NCI-H526 treated with DMSO at 0.1 percent for 48 hours (cell line): Measurements from ENCODE around the gene TMEM191C.
"Not testable (repeated sequence)": the region's sequence is repeated elsewhere in the genome, so short reads cannot be mapped to it uniquely, and the experiment has no call there.

ENCODE experiments used
- DNase-seq: peaks from one replicate; lab custom pipeline; 2025; lab: John Stamatoyannopoulos, UW

TMEM191C gene

DNA sequence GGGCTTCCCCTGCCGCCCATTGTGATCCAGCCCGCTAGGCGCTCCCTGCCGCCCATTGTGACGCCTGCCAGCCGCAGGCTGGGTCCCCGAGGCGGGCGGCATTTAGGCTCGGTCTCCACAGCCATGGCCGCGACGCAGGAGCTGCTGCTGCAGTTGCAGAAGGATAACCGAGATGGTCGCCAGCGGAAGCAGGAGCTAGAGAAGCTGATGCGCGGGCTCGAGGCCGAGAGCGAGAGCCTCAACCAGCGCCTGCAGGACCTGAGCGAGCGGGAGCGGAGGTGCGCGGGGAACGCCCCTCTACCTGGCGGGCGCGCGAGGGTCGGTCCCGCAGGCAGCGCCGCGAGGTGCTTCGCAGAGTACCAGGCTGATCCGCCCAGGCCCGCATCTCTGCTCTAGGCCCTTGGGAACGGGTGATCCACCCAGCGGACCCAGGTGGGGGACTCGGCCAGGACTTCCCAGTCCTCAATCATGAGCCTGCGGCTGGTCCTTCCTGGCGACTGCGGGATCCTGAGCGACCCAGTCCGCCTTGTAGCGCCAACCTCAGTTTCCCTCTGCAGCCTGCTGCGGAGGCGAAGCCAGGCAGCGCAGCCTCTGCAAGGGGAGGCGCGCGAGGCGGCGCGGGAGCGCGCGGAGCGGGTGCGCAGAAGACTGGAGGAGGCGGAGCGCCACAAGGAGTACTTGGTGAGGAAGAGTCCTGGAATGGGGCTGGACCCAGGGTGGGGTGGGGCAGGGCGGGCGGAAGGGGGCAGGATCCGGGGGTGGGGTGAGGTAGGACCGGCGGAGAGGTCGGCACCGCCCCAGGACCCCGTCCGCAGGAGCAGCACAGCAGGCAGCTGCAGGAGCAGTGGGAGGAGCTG, at the start of gene TMEM191C:
Gene TMEM191C, plus strand, starts transcription at position 51 of the 857 bp plus-strand sequence. Its CDS starts 73 bp downstream, at position 124.
- DNase-seq = not testable (repeated sequence)

DNA sequence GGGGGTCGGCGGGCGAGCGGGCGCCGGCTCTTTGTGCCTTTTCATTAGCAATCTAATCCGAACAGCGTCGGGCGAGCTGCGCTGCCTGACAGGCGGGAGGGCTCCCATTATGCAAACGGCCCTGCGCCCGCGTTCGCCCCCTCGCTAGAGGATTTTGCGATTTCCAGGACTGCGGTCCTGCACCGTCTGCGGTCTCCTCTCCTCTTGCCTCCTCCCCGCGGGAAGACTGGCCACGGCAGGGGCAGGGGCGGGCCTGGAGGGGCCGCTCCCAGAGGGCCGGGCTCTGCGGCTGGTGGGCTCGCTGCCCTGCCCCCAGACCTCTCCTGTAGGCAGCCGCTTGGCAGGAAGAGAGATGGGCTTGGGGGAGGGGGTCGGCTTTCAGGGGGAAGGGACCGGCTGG, 49.3 kb upstream of the TMEM191C start:
- not testable (repeated sequence) for DNase-seq

DNA sequence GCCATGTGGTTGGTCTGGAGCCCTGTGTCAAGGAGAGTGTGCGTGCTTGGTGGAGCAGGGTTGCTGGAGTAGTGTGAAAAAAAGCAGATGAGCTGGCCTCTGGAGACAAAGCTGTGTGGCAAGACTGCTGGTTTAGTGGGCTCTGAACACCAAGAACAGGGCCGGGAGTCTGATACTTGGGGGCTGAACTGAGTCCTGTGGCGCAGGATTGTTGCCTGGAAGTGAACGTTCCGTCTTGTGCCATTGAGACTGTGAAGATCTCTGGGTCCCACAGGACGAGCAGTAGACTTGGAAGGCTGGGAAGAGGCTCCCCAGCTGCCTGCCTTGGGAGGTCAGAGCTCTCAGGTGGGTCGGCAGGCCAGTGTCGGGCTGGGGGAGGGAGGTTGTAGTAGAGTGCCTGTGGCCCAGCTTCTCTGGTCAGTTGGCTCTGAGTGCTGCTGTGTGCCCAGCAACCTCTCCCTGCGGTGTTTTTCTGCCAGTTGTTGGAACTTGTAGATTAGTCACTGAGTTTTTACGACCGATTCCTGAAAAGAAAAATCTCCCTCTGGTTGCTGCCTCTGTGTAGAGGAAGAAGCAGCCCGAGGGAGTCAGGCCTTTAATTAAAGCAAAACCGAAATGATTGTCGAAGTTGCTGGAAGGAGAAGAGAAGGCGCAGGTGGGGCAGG, 48.1 kb upstream of the TMEM191C start:
- DNase-seq = not testable (repeated sequence)

DNA sequence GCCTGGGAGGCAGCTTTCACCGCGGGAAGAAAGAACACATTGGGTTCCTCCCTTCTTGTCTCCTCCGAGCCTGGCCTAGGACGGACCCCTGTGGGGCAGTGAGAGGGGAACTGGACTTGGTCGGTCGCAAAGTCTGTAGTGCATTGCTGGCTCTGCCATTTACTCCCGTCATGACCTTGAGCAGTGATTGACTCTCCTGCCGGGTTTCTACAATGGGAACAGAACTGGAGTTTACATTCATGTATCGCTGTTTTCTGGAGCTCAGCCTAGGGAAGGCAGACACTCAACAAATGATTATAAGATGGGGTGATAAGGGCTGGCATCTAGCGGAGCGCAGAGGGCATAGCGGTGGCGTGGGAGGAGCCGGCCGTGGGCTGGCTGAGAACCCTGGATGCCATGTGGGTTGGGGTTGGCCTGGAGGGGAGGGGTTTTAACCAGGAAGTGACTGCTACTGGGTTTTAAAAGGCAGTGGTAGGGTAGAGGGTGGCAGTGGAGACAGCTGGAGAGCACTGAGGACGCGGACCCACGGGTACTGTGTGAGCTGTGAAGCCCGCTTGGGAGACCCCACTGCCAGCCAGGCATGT, 46.9 kb upstream of the TMEM191C start:
- DNase-seq = not testable (repeated sequence)

DNA sequence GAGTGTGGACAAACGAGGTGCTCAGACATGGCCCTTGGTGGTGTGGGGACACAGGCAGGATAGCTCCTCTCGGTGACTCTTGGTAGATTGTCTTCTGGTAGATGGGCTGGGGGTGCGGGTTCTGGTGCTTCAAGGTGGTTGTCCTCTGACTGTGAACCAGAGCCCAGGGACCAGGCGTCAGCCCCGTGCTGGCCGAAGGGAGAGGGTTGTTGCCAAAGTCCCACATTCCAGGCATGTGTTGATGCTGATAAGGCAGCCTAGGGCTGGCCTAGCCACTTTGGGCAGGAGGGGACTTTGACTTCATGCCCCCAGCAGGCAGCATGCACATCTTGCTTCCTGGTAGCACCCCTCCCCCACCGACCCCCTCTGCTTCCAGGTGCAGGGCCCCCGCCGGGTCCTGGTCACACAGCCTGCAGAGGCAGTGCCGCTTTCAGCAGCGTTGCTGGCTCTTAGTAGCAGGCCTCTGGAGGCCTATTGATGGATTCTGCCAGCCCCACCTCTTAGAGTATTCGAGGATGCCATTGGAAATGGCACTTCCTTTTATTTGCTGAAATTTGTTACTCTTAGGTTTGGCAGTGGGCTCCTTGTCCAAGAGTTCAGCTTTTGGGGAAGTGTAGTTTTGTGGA, 43.0 kb upstream of the TMEM191C start:
- not testable (repeated sequence) for DNase-seq

DNA sequence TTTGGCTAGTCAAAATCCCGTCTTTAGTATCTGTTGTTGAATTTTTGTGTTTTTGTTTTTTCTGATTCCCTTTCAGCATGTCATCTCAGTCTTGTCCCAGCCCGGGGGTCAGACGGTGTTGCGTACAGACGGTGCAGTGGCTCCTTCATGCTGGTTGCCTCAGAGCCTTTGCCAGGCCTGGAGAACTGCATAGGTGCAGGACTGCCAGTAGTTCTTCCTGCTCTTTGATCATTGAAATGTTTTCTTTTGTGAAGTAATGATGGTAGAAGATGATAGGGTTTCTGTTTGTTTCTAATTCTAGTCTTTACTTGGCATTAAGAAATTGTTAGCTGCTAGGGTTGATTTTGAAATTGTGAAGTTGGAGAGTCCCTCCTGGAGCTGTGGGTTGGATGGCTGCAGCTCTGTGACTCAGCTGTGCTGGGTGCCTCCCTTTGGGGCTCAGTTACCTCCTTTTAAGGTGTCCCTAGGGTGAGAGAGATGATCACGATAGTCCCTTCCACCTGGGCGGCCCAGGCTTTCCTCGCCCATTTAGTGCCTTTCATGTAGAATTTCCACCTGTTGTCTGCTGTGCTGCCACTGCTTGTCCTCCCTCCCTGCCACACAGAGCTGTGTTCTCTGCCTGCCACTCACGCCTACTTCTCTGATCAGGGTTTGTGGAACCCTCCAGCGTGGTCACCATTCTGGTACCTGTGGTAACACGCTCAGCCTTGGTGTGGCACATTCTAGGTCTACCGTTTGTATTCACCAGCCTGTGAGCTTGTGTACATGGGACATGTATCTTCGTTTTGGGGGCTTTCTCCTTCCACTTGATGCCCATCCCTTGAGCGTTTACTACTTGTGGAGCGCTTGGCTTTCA, 32.6 kb upstream of the TMEM191C start:
- not testable (repeated sequence) for DNase-seq

DNA sequence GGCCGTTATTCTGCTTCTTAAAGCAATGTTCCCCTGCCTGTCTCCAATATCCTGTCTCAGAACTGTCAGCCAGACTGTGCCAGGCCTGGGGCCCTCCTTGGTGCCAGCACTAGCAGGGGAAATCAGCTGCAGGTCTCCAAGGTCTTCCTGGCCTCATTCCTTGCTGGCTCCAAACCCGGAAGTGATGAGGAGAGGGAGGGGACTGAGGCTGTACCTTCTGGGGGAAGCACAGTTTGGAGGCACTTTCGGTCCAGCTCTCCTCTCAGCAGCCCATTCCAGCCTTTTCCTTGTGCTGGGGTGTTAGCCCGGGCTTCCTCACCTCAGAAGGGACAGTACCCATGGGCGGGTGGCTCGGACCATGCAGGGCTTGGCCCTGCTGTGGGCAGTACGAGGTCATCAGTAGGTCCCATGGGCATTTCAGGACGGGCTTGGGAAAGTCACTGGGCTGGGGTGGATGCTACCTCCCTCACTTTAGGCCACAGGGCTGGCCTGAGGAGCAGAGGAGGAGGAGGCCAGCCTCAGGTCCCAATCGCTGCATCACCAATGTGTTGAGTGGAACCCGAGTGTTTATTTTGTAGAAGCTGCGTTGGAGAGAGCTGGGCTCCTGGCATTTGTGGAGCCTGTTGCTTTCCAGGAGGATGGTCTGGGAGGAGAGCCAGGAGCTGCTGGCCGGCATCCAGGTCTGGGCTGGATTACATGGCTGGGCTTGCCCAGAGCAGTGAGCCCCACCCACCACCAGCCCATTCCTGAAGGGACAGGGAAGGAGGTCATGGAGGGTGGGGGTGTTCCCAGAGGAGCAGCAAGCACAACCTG, 31.0 kb upstream of the TMEM191C start:
- not testable (repeated sequence) for DNase-seq

DNA sequence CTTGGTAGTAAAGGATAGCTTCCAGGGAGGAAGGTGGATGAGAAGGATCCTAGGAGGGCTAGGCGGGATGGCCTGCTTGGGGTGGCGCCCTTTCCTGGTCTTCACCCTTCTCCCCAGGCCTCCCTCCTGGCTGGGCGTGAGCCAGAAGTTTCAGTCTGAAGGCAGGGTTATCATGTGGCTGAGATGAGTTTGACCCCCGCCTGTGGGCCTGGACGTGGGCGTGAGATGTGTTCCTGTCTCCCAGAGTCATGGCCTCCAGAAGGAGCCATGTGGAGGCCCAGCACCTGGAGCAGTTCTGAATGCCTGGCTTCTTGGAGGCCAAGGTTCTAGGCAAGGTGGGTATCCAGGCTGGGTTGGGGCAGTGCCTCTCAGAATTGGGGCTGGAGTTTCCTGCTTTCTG, 29.2 kb upstream of the TMEM191C start:
- not testable (repeated sequence) for DNase-seq

DNA sequence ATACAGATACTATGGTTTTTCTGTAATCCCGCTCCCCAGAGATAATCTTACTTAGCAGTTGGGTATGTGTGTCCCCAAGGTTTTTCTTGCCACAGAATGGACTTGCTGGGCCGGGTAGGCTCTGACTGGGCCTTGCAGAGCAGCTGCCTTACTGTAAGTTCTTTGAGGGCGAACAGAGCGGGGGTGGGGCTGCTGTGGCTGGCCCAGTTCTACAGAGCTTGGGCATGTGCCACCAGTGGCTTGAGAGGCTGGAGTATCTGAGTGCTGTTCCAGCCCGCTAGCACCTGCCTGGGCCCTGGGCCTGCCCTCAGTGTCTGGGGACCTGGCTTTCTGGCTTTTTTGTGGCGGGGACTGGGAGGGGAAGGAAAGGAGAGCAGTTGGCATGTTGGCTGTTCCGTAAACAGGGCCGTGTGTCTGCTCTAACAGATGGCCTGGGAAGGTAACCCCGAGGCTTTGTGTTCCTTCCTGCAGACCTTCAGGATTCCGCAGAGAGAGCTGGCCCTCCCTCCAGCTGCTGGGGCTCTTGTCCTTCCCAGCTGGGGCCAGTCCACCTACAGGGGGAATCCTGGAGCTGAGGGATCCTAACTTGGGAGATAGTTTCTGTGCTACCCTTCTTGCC, 27.1 kb upstream of the TMEM191C start:
- not testable (repeated sequence) for DNase-seq

DNA sequence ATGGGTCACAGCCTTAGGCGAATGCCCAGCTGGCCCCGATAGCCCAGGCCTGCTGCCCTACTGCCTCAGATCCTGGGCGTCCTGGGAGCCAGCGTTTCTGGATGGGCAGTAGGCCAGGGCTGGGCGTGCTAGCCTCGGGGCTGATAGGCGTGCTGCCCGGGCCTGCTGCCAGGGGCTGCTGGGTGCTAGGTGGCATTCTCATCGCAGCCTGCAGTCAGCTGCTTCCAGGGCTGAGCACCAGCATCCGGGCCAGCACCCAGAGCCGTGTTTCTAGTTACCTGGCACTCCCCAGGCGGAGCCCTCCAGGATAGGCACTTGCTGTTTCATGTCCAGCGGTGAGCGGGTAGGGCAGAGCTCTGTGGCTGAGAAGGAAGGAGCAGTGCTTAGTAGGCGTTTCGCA, 26.5 kb upstream of the TMEM191C start:
- DNase-seq = not testable (repeated sequence)

DNA sequence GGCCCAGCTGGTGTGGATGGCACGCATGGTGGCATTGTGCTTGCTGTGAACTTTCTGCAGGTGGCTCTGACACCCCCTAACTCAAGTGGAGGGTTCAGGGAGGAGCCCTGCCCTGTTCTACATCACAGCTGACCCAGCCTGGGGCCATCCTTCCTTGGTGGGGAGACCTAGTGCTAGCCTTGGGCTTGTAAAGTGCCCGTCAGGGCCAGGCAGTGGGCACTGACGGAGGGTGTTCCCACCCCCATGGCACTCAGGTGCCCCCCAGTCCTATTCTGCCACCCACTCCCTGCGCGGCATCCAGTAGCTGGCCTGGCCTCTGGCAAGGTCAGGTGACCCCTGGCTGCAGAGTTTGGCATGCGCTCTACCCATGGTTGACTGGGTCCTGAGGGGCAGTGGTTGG, 26.0 kb upstream of the TMEM191C start:
- DNase-seq = not testable (repeated sequence)

DNA sequence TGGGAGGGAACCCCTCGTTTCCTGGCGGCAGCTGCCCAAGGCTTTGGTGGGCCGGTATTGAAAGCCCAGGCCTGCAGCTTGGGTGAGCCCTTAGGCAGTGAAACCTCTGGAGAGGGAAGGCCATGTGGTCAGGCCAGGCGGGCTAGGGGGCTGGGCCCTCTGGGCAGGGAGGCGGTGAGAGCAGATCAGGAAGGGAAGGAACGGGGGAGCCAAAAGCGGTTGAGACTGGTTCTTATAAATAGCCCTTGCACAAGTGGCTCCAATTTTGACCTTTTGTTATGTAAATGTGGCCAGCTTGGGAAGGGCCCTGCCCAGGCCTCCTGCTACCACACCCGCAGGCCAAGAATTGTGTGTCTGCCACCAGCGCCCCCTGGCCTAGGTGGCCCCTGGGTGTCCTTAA, 25.1 kb upstream of the TMEM191C start:
- DNase-seq = not testable (repeated sequence)

DNA sequence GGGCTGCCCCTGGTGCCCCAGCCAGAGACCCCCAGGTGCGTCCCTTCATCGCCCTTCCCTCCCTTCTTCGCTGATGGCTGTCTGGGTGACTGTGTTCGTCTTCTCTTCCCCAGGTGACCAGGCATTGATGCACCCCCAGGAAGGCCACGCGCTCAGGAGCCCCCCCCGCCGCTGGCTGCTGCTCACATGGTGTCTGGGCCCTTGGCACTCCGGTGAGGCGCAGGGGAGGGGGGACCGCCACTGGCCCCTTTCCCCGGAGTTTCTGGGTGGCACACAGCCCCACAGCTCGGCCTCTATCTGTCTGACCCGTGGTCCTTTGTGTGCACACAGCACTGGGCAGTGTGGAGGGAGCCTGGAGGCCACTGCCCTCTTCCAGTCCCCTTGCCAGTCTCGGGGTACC, 24.5 kb upstream of the TMEM191C start:
- DNase-seq = not testable (repeated sequence)

DNA sequence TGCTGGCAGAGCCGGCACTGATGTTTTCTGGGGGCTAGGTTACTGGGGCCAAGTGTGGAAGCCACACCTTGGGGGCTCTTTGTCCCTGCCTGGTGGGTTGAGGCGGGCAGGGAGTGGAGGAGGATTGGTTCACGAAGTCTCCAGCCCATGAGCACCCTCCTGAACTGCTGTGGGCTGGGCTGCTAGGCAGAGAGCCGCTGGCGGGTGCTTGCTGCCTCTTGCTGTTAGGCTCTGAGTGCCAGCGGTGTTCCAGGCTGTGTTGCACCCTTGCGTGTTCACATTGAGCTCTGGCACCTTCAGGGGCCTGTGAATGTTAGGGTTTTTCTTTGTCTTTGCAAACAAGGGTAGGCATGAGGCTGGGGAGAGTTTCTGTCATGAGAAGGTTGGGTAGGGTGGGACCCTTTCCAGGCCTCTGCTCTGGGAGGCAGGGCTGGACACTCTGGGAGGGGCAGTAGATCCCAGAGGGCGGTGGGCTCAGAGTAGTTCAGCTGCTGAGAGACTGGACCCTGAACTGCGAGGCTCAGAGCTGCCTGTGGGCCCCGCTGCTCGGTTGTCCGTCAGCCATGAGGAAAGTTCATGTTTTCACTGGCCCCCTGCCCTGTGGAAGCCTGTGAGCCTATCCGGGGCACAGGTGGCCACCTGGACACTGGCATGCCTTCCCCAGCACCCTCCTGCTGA, 24.0 kb upstream of the TMEM191C start:
- DNase-seq = no peak

DNA sequence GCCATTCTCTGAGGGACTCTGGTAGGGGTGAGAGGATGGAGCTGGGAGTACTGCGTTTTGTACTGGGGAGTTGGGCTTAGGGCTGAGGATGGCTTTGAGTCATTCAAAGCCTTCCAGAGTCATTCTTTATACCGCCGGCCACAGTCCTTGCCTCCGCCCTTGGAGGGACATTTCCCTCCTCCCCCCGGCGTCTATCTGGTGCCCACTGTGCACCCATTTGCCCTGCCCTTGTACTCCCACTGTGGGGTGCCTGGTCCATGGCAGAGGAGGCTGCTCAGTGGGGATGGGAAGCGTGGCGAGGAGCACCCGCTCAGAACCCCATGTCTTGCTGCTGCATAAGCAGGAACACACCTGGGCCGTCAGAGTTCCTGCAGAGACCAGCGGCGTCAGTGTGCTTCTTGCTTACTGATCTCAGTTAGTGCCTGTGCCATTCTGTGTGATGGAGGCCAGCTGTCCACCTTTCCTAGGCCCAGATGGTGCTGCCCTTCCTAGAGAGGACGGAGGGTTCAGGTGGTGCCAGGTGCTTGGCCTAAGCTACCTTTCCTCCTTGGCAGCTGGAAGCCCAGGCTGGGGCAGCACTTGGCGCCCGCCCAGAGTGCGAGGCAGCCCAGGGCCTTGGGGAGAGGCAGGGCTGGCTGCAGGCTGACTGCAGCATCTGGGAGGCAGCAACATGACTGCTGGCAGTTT, 23.3 kb upstream of the TMEM191C start:
- DNase-seq = no peak

DNA sequence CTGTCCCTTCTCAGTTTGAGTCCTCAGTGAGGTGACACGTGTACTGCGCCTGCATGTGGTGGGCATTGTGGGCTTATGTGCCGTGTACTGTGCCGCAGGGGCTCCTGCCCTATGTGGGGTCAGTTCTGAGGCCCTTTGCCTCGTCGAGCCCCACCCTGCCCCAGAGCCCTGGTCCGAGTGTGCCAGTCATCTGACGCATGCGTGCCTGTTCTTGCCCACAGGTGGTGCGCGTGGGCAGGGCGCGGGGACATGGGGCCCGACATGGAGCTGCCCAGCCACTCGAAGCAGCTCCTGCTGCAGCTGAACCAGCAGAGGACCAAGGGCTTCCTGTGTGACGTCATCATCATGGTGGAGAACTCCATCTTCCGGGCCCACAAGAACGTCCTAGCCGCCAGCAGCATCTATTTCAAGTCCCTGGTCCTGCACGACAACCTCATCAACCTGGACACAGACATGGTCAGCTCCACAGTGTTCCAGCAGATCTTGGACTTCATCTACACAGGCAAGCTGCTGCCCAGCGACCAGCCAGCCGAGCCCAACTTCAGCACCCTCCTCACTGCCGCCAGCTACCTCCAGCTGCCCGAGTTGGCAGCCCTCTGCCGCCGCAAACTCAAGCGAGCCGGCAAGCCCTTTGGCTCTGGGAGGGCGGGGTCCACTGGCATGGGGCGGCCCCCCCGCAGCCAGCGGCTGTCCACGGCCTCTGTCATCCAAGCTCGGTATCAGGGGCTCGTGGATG, 22.3 kb upstream of the TMEM191C start:
- no peak for DNase-seq

DNA sequence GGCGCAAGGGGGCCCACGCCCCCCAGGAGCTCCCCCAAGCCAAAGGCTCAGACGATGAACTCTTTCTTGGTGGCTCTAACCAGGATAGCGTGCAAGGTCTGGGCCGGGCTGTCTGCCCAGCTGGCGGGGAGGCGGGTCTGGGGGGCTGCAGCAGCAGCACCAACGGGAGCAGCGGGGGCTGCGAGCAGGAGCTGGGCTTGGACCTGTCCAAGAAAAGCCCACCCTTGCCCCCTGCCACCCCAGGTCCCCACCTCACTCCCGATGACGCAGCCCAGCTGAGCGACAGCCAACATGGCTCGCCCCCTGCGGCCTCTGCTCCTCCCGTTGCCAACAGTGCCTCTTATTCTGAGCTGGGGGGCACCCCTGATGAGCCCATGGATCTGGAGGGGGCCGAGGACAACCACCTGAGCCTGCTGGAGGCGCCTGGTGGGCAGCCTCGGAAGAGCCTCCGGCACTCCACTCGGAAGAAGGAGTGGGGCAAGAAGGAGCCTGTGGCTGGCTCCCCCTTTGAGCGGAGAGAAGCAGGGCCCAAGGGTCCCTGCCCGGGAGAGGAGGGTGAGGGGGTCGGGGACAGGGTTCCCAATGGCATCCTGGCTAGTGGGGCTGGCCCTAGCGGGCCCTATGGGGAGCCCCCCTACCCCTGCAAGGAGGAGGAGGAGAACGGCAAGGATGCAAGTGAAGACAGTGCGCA, 21.6 kb upstream of the TMEM191C start:
- DNase-seq = no peak
